Tibial nerve (tissue), 3 donors: ENCODE results near the gene KRT86.

Source experiments
- POLR2A ChIP-seq, 2 donors: fragments of 450-650 bp; IDR thresholded peaks; one replicate each; pipeline ENCODE4 v1.6.1; 2017; ENCODE audit warnings: antibody characterized with exemption in 2 of 2, mild to moderate bottlenecking in 2 of 2, moderate library complexity in 2 of 2
- TF ChIP-seq, protein P1 (sequence below), 5 experiments: fragments of 200-600 bp in 3 of 5; fragments of 450-650 bp in 2 of 5; sonication (generic) in 3 of 5; IDR thresholded peaks; one replicate each; pipeline ENCODE4 v1.5.1; 2016 to 2019; ENCODE audit warnings: antibody characterized with exemption in 5 of 5, mild to moderate bottlenecking in 3 of 5, moderate library complexity in 2 of 5

DNA sequence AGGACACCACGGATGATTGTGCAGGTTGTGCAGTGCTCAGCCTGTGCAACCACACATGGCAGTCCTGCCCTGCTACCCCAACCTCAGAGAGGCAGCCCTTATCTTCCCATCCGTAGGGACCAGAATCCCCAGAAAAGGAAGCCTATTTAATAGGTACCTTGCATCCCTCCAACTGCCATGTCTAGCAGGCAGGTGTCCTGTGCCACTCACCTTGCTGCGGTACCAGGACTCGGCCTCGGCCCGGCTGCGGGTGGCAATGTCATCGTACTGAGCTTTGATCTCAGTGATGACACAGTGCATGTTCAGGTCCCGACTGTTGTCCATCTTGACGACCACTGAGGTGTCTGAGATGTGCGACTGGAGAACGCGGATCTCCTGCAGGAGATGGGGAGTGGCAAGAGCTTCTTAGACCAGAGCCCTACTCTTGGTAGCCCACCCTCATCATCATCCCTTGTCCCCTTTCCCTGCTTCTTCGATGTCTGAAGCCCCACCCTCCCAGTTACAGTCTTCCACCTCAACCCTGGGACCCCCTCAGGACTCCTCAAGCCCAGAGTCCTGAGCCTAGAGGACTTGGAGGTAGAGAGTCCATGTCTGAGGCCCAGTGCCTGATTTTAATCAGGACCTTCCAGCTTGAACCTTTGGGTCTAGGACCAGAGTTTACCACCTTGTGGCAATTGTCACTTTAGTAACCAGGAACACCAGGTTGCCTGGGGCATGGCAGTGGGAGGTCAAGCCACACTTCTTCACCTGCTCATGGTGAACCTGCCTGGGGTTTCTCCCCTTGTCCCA, 20.9 kb upstream of the KRT86 start:
- TF ChIP-seq, protein P1, sequence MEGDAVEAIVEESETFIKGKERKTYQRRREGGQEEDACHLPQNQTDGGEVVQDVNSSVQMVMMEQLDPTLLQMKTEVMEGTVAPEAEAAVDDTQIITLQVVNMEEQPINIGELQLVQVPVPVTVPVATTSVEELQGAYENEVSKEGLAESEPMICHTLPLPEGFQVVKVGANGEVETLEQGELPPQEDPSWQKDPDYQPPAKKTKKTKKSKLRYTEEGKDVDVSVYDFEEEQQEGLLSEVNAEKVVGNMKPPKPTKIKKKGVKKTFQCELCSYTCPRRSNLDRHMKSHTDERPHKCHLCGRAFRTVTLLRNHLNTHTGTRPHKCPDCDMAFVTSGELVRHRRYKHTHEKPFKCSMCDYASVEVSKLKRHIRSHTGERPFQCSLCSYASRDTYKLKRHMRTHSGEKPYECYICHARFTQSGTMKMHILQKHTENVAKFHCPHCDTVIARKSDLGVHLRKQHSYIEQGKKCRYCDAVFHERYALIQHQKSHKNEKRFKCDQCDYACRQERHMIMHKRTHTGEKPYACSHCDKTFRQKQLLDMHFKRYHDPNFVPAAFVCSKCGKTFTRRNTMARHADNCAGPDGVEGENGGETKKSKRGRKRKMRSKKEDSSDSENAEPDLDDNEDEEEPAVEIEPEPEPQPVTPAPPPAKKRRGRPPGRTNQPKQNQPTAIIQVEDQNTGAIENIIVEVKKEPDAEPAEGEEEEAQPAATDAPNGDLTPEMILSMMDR (IDR thresholded peaks at IDR 0.05): no peak
- no peak for TF ChIP-seq POLR2A (IDR thresholded peaks at IDR 0.05)
